ENCODE measurements around the gene OGT. TPM values are rescaled to one million over a fixed set of nuclear protein-coding genes. Genes with fewer than 3 reads are reported as not detected.

Gene OGT
- polyA plus RNA-seq, 2 of the 4 experiments (the other 2 are of a cell fraction): 42.7 to 290 TPM

DNA sequence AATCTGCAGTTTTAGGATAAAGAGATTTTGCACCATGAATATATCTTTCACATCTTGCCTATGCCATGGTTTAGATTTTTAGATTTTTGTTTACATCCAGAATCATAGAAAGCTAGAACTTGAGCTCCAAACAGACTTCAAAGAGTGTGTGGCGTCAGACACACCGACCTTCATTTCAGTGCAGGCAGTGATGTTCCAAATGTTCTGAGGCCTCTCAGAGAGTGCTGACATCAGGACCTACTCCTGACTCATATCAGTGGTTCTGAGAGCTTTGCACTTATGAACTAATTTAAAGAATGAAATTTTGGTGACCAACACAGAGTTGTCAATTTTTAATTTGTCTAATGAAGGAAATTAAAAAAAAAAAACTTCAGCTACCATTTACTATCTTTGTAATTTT lies 67.1 kb downstream of the OGT start:
- WGBS (ENCODE audit: missing lambda C conversion rate): 95% methylated on average over 2 of the region's 2 CpGs
- Histone ChIP-seq H3K4me3 (no peak overlapping the region), H3K4me2 (no peak overlapping the region), H3K4me1 (no peaks in the 10 kb centered on the region), H3K9me3 (peaks cover 7% of the 10 kb centered on the region; the same call in 1 of the 3 replicates), H3K27ac (no peak overlapping the region)
- FAIRE-seq (no peak), ATAC-seq (no peak), DNase-seq (ENCODE audit: low read depth in 1 of 2, low spot score in 1 of 2) (no peak)
- ChIA-PET CTCF (no interaction called here), POLR2A (no interaction called here)
- TF ChIP-seq, protein P1, sequence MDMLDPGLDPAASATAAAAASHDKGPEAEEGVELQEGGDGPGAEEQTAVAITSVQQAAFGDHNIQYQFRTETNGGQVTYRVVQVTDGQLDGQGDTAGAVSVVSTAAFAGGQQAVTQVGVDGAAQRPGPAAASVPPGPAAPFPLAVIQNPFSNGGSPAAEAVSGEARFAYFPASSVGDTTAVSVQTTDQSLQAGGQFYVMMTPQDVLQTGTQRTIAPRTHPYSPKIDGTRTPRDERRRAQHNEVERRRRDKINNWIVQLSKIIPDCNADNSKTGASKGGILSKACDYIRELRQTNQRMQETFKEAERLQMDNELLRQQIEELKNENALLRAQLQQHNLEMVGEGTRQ (IDR thresholded peaks at IDR 0.05): no peak
- no peak for TF ChIP-seq MYC (IDR thresholded peaks at IDR 0.05; ENCODE audit: borderline replicate concordance, low read length)
- TF ChIP-seq CBX2 (IDR thresholded peaks at IDR 0.05; ENCODE audit: borderline replicate concordance, low read depth): no peak
- TF ChIP-seq, protein P2, sequence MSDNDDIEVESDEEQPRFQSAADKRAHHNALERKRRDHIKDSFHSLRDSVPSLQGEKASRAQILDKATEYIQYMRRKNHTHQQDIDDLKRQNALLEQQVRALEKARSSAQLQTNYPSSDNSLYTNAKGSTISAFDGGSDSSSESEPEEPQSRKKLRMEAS (IDR thresholded peaks at IDR 0.05): no peak
- no peak for TF ChIP-seq POLR2A (IDR thresholded peaks at IDR 0.05; ENCODE audit: low read length)
- TF ChIP-seq FOSL2 (IDR thresholded peaks at IDR 0.05): no peak
- TF ChIP-seq FOSL2 (CRISPR knock-in tag; IDR thresholded peaks at IDR 0.05): no peak
- no peak for TF ChIP-seq FOXS1 (CRISPR knock-in tag; IDR thresholded peaks at IDR 0.05)
- TF ChIP-seq ZSCAN20 (CRISPR knock-in tag; IDR thresholded peaks at IDR 0.05): no peak
- TF ChIP-seq GATA3 (IDR thresholded peaks at IDR 0.05; ENCODE audit: borderline replicate concordance): no peak
- TF ChIP-seq, protein P3, sequence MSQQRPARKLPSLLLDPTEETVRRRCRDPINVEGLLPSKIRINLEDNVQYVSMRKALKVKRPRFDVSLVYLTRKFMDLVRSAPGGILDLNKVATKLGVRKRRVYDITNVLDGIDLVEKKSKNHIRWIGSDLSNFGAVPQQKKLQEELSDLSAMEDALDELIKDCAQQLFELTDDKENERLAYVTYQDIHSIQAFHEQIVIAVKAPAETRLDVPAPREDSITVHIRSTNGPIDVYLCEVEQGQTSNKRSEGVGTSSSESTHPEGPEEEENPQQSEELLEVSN (IDR thresholded peaks at IDR 0.05; ENCODE audit: borderline replicate concordance, low read depth): no peak
- no peak for TF ChIP-seq MAZ (IDR thresholded peaks at IDR 0.05; ENCODE audit: borderline replicate concordance, low read depth, low read length)
- TF ChIP-seq RAD21 (conservative IDR thresholded peaks at IDR 0.05 in 1 of 2, IDR thresholded peaks at IDR 0.05 in 1 of 2): no peak
- TF ChIP-seq HEYL (CRISPR knock-in tag; IDR thresholded peaks at IDR 0.05): no peak
- TF ChIP-seq CEBPB (IDR thresholded peaks at IDR 0.05): no peak
- TF ChIP-seq, protein P4, sequence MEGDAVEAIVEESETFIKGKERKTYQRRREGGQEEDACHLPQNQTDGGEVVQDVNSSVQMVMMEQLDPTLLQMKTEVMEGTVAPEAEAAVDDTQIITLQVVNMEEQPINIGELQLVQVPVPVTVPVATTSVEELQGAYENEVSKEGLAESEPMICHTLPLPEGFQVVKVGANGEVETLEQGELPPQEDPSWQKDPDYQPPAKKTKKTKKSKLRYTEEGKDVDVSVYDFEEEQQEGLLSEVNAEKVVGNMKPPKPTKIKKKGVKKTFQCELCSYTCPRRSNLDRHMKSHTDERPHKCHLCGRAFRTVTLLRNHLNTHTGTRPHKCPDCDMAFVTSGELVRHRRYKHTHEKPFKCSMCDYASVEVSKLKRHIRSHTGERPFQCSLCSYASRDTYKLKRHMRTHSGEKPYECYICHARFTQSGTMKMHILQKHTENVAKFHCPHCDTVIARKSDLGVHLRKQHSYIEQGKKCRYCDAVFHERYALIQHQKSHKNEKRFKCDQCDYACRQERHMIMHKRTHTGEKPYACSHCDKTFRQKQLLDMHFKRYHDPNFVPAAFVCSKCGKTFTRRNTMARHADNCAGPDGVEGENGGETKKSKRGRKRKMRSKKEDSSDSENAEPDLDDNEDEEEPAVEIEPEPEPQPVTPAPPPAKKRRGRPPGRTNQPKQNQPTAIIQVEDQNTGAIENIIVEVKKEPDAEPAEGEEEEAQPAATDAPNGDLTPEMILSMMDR (IDR thresholded peaks at IDR 0.05): no peak
- TF ChIP-seq EHMT2 (IDR thresholded peaks at IDR 0.05; ENCODE audit: low read depth): no peak
- TF ChIP-seq RNF2 (IDR thresholded peaks at IDR 0.05; ENCODE audit: borderline replicate concordance, low read depth): no peak
- no peak for TF ChIP-seq PHF8 (IDR thresholded peaks at IDR 0.05; ENCODE audit: borderline replicate concordance, low read depth)

DNA sequence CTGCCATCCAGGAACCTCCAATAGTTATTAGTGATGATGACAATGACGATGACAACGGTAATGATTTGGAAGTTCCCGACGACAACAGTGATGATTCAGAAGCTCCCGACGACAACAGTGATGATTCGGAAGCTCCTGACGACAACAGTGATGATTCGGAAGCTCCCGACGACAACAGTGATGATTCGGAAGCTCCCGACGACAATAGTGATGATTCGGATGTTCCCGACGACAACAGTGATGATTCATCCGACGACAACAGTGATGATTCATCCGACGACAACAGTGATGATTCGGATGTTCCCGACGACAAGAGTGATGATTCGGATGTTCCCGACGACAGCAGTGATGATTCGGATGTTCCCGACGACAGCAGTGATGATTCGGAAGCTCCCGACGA lies 70.7 kb downstream of the OGT start:
- FAIRE-seq (peak; percentile 43), ATAC-seq (no peak), DNase-seq (ENCODE audit: low read depth in 1 of 2, low spot score in 1 of 2) (peak in 1 of 2 experiments; percentile 36)
- H3K4me3 ChIP-seq: no peak overlapping the region
- H3K27ac ChIP-seq: no peak overlapping the region
- H3K9me3 ChIP-seq: peaks cover 7% of the 10 kb centered on the region; the same call in 1 of the 3 replicates
- CTCF ChIA-PET: no interaction called here
- H3K4me1 ChIP-seq: no peaks in the 10 kb centered on the region
- TF ChIP-seq FOSL2 (IDR thresholded peaks at IDR 0.05) (no peak), FOSL2 (CRISPR knock-in tag; IDR thresholded peaks at IDR 0.05) (peak; percentile 67), GATA3 (IDR thresholded peaks at IDR 0.05; ENCODE audit: borderline replicate concordance) (no peak), RNF2 (IDR thresholded peaks at IDR 0.05; ENCODE audit: borderline replicate concordance, low read depth) (no peak), CEBPB (IDR thresholded peaks at IDR 0.05) (no peak), CHD4 (IDR thresholded peaks at IDR 0.05; ENCODE audit: borderline replicate concordance) (no peak), HDAC2 (IDR thresholded peaks at IDR 0.05) (no peak)
- H3K4me2 ChIP-seq: no peak overlapping the region
- POLR2A ChIA-PET: no interaction called here
- WGBS (ENCODE audit: missing lambda C conversion rate): 73% methylated on average over 33 of the region's 33 CpGs

DNA sequence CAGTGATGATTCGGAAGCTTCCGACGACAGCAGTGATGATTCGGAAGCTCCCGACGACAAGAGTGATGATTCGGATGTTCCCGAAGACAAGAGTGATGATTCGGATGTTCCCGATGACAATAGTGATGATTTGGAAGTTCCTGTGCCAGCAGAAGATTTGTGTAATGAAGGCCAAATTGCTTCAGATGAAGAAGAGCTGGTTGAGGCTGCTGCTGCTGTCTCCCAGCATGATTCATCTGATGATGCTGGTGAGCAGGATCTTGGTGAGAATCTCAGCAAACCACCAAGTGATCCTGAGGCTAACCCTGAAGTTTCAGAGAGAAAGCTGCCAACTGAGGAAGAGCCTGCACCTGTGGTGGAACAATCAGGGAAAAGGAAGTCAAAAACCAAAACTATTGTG lies 71.2 kb downstream of the OGT start:
- no peak overlapping the region for H3K27ac ChIP-seq
- FAIRE-seq (no peak), ATAC-seq (no peak), DNase-seq (ENCODE audit: low read depth in 1 of 2, low spot score in 1 of 2) (no peak)
- POLR2A ChIA-PET: no interaction called here
- WGBS (ENCODE audit: missing lambda C conversion rate): 81% methylated on average over 10 of the region's 10 CpGs
- H3K4me1 ChIP-seq: no peaks in the 10 kb centered on the region
- TF ChIP-seq, protein P5, sequence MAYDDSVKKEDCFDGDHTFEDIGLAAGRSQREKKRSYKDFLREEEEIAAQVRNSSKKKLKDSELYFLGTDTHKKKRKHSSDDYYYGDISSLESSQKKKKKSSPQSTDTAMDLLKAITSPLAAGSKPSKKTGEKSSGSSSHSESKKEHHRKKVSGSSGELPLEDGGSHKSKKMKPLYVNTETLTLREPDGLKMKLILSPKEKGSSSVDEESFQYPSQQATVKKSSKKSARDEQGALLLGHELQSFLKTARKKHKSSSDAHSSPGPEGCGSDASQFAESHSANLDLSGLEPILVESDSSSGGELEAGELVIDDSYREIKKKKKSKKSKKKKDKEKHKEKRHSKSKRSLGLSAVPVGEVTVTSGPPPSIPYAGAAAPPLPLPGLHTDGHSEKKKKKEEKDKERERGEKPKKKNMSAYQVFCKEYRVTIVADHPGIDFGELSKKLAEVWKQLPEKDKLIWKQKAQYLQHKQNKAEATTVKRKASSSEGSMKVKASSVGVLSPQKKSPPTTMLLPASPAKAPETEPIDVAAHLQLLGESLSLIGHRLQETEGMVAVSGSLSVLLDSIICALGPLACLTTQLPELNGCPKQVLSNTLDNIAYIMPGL (CRISPR knock-in tag; IDR thresholded peaks at IDR 0.05; ENCODE audit: borderline replicate concordance): no peak
- TF ChIP-seq ZFP36 (IDR thresholded peaks at IDR 0.05; ENCODE audit: borderline replicate concordance, partially characterized antibody) (no peak), CBX8 (IDR thresholded peaks at IDR 0.05) (no peak)
- CTCF ChIA-PET: no interaction called here
- peaks cover 7% of the 10 kb centered on the region; the same call in 1 of the 3 replicates for H3K9me3 ChIP-seq
- no peak overlapping the region for H3K4me3 ChIP-seq
- no peak overlapping the region for H3K4me2 ChIP-seq

Measured in A549 (cell line).